ENCODE data around the gene FAM124B. TPM values are rescaled to one million over a fixed set of nuclear protein-coding genes. Genes with fewer than 3 reads are reported as not detected.
"Not testable (repeated sequence)": the region's sequence is repeated elsewhere in the genome, so short reads cannot be mapped to it uniquely, and the experiment has no call there.

Gene FAM124B
- total RNA-seq, 2 donors from 2014 or later: 2.1 to 3.3 TPM

DNA sequence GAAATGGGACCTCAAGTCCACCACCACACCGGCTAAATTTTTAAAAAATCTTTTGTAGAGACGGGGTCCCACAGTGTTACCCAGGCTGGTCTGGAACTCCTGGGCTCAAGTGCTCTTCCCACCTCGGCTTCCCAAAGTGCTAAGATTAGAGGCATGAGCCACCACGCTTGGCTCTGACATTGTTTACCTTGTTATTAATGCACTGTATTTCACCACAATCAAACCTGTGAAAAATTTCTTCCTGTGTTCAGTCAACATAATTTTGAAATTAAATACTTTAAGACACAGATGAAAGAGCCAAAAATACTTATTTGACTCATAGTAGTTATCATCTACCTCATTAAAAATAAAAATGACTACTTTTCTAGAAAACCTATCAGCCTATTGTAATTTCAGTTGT is 16.0 kb upstream of the FAM124B start:
- DNase-seq (ENCODE audit: low spot score): no peak
- intact Hi-C loops (cut with DNase I): no loop called here

DNA sequence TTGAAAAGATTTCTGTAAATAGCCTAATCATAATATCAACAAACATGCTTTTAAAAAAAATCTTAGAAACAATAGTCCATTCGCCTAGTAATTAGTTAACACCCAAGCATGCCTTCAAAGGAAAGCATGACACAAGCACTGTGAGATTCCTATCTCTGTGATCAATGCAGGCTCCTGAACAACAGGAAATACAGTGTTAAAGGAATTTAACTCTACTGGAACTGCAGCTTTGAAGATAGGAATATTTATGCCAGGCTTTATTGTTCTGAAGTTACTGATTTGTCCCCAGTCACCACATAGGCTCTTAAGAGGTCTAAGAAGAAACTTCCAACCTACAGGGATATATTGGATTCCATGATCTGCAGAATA is 15.4 kb upstream of the FAM124B start:
- no peak for DNase-seq (ENCODE audit: low spot score)
- intact Hi-C loops (cut with DNase I): no loop called here

DNA sequence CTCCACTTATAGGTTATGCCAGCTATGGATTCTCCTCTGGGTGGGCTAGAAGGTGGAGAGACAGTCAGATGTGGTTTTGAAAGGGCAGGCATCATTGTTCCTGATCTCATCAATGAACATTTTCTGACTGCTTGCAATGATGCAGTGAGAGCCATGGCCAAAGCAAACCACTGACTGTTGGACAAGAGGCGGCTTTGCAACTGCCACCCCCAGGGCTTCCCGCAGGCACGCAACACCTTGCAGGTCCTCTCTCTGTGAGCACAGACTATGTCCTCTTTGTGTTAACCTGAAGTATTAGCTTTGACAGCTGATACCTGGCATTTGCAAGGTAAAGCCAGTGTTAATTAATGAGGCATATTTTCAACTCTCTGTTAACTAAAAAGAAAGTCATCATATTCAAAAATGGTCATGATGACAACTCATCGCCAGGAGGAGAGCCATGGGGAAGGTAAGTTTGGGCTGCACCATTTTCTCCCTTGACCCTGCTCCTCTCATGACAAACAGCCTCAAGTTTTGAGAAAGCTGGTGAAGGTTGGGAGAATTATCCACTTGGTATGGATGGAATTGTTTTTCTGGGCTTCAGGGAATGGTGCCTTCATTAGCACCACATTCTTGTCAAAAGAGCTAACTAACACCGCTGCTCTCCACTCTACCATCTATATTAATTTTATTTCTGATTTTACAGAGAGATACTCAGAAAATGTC is 14.9 kb upstream of the FAM124B start:
- intact Hi-C loops (cut with DNase I): no loop called here
- DNase-seq (ENCODE audit: low spot score): no peak

DNA sequence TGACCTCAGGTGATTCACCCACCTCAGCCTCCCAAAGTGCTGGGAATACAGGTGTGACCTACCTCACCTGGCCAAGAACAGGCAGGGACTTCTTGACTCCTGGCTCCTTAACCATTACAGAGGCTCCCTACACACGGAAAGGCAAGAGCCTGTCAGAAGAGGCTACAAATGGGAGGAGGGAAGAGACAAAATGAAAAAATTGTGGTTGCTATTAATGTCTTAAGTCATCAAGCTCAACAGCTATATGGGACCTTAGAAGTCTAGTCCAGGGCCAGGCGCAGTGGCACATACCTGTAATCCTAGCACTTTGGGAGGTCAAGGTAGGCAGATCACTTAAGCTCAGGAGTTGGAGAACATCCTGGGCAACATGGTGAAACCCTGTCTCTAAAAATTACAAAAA is 11.5 kb upstream of the FAM124B start:
- no peak for DNase-seq (ENCODE audit: low spot score)
- intact Hi-C loops (cut with DNase I): no loop called here

DNA sequence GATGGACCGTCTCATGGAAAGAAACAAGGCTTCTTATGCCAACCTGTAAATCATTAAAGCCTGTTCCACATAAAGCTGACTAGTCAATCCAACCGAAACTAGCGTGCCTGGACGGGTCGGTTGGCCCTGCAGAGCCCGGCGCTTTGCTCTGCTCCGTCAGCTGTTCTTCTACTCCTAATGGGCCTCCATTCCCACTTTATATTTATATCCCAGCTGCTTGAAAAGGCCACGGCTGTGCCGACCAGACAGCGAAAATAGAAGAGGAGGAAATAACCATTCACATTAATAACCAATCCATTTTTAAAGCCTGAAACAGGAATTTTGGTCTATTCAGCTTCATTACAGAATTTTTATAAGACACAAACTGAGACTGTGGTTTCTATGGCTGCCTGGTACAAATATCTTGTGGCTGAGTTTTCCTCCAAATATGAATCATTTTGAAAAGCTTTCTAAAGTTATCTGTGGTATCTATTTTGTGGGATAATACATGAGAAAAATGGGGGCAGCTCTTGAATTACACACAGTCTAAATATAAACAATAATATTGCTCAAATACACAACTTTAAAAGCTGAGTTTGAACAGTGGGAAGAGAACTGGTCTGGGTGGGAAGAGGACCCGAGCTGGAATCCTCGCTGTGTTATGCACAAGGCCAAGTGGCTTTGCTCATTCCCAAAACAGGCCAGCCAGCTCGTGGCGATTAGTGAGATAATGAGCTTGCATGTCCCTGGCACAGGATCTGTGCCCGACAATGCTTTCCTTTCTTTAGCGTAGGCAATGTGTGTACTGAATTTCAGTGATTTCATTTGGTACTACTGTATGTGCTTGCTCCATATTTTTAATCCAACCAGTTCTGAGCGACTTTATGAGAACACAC is 10.5 kb upstream of the FAM124B start:
- intact Hi-C loops (cut with DNase I): no loop called here
- DNase-seq (ENCODE audit: low spot score): no peak

DNA sequence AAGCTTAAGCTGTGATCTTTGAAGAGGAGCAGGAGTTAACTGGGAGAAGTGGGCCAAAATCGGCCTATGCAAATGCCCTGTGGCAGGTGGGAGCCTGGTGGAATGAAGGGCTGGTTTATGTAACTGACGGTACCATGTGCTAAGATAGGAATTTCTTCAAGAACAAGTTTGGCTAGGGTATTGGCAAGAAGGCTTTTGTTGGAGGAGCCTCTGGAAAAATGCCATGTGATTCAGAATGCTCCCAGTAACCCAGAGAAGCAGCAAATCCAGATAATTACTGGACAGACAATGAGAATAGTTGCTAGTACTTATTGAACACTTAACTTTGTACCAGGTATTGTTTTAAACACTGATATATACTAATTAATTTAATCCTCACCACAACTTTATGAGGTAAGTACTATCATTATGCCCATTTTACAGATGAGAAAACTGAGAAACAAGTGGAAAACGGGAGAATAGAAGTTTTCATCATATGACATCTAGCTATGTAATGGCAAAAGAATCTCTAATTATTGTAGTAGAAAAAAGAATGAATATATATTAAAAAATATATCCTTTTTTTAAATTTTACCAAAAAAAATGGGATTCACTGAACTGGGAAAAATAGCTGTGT is 9.1 kb upstream of the FAM124B start:
- no peak for DNase-seq (ENCODE audit: low spot score)
- intact Hi-C loops (cut with DNase I): no loop called here

DNA sequence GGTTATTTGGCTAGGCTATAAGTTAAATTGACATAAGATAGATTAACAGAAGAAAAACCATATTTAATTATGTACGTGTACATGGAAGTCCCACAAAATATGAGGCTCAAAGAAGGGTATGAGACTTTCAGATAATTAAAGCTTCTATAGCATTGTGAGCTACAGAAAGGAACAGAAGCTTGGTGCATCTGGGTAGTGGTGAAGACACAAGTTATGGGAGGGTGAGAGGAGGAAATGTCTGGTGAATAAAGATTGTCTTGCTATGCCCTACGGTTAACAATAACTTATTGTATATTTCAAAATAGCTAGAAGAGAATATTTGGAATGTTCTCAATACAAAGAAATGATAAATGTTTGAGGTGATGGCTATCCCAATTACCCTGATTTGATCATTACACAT is 6.8 kb upstream of the FAM124B start:
- intact Hi-C loops (cut with DNase I): no loop called here
- no peak for DNase-seq (ENCODE audit: low spot score)

DNA sequence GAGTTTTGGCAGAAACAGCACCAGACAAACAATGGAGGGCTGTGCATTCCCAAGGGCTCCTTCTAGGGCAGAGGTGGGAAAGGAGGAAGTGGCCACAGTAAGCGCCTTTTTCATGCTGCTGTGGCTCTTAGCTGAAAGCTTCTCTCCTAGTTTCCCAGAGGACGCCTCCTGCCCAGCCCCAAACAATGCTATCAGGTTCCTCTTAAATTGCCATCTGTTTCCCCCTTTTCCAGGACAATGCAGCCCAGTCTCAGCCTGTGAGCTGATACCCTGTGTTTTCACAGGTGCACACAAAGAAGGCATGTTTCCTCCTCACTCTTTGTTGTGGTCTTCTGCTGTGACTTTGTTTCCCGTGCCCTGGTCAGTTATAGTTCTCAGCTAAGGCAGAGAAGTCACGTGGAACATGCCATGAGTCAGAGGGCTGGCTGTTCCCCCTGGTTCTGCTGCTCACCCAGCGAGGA is 5.4 kb upstream of the FAM124B start:
- intact Hi-C loops (cut with DNase I): no loop called here
- DNase-seq (ENCODE audit: low spot score): no peak

DNA sequence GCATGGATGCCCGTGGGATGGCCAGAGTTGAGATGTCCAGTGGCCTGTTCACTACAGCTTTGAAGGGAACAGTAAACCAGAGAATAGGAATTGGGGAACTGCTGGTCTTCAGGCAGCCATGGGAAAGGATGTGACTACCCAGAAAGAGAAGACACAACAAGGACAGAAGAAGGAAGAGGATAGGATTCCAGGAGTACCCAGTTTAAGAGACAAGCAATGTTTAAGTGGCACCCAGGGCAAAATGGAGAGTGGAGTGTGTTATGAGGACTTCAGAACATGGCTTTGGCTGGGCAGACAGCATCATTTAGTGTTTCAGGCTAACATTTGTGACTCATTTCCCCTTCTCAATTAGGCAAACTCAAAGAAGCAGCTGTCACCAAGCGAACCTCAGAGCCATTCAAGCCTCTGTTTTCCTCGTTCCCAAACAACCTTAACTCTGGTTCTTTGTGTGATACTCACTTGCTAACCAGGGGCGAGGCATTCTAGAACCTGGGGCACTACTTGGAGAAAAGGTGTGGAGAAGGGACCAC is 4.0 kb upstream of the FAM124B start:
- DNase-seq (ENCODE audit: low spot score): no peak
- intact Hi-C loops (cut with DNase I): loop anchor here in 1 of 2 donors (1.0 kb wide), 1 partner anchor 21 kb away; no protein-coding TSS in a partner anchor

DNA sequence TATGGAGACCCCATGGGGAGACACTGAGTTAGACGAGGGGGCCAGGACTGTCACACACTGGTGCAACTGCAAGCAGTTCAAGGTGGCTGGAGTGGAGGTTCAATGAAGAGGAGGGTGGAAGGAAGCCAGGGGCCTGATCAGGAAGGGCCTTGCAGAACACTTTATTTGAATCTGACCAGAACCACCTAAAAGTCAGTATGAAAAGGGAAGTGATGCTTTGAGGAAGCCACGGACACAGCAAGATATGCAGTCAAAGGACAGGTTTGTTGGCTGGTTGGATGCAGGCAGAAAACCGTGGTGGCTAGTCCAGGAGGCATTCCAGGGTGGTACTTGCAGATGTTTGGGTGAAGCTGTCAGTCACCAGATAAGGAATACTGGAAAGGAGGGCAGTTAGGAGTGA is 3.5 kb upstream of the FAM124B start:
- no peak for DNase-seq (ENCODE audit: low spot score)
- intact Hi-C loops (cut with DNase I): loop anchor here in 1 of 2 donors (1.0 kb wide), 1 partner anchor 22 kb away; no protein-coding TSS in a partner anchor

DNA sequence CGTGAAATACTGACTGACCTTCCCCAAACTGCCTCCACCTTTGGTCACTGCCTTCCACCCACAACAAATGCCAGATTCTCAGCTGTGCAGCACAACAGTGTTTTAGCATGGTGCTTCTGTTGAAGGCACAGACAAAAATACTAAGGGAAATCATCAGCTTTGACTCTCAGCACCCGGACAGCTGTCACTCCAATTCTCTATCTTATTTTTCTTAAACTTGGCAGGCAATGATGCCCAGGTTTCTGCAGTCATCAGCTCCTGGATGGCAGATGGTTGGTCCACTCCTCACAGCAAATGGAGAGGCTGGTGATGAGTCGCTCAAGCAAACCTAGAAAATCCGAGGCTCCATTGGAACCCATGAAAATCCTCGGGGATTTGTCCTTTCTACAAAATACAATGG is 2.9 kb upstream of the FAM124B start:
- intact Hi-C loops (cut with DNase I): loop anchor here in 1 of 2 donors (1.0 kb wide), 1 partner anchor 23 kb away; no protein-coding TSS in a partner anchor
- no peak for DNase-seq (ENCODE audit: low spot score)

DNA sequence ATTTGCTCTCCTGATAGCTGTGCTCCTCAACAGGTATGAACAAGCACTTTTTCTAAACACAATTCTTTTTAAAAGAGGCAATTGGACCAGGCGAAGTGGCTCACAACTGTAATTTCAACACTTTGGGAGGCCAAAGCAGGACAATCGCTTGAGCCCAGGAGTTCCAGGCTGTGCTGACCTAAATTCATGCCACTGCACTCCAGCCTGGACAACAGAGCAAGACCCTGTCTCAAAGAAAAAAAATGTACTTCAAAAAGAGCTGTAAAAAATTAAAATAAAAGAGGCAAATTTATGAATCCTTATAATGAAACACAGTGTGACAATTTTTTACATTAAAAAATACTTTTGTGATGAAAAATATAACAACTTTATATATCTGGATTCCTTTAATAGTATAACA is 1.8 kb upstream of the FAM124B start:
- intact Hi-C loops (cut with DNase I): no loop called here
- no peak for DNase-seq (ENCODE audit: low spot score)

DNA sequence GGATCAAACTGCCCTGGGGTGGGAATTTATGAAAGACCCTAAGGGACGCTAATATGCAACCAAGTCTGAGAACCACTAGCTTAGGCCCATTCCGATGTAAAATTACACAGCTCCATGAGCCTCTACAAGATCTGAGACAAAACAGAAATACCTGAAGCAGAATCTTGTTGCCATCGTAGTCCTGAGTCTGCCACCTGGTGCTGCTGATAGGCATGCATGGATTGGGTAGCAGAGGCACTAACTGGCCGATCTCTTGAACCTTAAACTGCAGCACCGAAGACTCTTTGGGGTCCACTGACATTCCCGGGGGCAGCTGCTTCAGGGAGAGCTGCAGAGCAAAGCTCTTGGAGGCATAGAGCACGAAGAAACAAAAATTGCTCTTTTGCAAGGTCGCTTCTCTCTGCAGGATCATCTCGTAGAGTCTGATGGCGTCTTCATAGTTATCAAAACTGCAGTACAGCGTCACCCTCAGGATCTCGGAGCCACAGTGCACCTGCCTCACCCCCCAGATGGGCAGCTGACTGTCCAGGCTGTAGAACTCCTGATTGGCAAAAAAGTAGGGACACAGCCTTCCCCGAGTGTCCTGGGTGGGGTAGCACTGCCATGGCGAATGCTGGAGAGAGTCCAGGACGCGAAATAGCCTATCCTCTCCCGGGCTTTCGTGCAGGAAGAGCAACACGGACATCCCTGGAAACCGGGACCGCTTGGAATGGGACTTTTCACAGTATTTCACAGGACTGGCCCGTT is 848 bp downstream of the FAM124B start:
- intact Hi-C loops (cut with DNase I): no loop called here
- DNase-seq (ENCODE audit: low spot score): no peak

DNA sequence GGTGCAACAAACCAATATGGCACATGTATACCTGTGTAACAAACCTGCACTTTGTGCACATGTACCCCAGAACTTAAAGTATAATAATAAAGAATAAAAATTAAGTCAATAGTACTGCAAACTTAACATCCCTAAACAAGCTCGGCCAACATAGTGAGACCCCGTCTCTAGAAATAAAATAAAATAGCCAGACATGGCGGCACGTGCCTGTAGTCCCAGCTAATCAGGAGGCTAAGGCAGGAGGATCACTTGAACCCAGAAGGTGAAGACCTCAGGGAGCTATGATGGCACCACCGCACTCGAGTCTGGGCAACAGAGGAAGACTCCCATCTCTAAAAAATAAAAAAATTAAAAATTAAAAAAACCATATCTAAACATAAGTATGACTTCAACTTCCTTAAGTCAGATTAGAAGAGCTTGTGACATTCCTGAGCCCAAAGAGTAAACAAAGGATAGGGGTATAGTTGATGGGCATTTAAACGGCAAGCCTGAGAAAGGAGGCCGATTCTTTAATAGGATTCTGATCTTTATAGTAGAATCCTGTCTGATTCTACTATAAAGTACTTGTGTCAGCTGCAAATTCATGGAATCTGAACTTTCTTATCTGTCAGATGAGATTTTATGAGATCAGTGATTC is 1.6 kb downstream of the FAM124B start:
- intact Hi-C loops (cut with DNase I): no loop called here
- DNase-seq (ENCODE audit: low spot score): no peak

DNA sequence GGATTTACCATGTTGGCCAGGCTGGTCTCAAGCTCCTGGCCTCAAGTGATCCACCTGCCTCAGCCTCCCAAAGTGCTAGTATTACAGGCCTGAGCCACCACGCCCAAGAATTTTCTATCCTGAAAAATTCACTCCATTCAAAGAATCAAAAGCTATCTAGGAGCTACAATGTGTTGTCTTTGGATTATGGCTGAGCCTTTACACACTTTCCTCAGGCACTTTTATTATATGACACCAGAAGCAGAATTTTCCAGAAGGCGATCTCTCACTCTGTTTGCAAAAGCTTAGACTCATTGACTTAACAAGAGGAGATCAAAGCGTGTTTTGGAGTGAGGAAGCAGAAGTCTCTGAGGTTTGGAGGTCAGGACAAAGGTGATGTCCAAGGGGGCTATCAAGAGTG is 3.6 kb downstream of the FAM124B start:
- intact Hi-C loops (cut with DNase I): no loop called here
- no peak for DNase-seq (ENCODE audit: low spot score)

DNA sequence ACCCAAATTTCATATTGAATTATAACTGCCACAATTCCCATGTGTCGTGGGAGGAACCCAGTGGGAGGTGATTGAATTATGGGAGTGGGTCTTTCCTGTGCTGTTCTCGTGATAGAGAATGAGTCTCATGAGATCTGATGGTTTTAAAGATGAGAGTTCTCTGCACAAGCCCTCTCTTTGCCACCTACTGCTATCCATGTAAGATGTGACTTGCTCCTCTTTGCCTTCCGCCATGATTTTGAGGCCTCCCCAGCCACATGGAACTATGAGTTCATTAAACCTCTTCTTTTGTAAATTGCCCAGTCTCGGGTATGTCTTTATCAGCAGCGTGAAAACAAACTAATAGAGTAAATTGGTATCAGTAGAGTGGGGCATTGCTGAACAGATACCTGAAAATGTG is 4.8 kb downstream of the FAM124B start:
- intact Hi-C loops (cut with DNase I); DNase-seq (ENCODE audit: low spot score): not testable (repeated sequence)

DNA sequence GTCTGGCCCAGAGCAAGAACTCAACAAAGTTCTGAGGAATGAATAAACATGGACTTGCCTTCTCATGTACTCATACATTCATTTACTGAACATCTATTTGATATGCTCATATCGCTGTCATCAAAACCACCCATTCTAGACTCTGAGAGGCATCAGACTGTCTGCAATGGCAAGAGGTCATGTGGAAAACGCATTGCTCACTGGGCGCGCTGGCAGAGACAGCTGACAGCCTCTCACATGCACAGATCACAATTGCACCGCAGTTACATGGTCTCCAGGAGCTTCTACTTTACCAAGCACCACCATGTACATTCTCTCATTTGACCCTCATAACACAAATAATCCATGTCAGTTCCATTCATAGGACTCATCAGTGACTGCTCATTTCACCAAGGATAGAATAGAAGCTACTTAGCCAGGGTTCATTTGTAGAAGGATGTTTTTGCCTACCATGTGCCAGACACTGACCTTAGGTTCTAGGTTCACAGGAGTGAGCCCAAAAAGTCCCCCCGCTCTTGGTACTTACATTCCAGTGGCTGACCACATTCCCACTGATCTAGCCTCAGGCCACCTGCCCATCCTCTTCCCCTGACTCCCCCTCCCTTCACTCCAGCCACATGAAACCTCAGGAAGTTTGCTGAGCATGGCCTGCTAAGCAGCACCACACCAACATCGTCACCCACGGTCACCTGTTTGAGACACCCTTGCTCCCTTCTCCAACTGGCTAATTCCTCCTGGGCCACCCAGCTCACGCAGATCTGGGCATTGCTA is 6.1 kb downstream of the FAM124B start:
- intact Hi-C loops (cut with DNase I): no loop called here
- no peak for DNase-seq (ENCODE audit: low spot score)
